Left renal pelvis (tissue), 4 donors: ENCODE measurements around the gene CDA. TPM values are rescaled to one million over a fixed set of nuclear protein-coding genes. Genes with fewer than 3 reads are reported as not detected.

Experiments
- DNase-seq, 4 donors: peaks; one replicate each; pipeline ENCODE4 v3.0.0-alpha.2; 2013; ENCODE audit warnings: low read depth in 4 of 4, low spot score in 3 of 4
- polyA plus RNA-seq, 4 donors: library from polyadenylated mRNA; unstranded; fragments of 120-200 nt; gene quantifications; one replicate each; pipeline ENCODE4 v1.2.1, GENCODE V29; 2013; ENCODE audit not compliant: insufficient read length in 4 of 4

CDA gene
- polyA plus RNA-seq: 1 to 10 TPM; 5.4 to 6.8 (median 5.9) TPM

DNA sequence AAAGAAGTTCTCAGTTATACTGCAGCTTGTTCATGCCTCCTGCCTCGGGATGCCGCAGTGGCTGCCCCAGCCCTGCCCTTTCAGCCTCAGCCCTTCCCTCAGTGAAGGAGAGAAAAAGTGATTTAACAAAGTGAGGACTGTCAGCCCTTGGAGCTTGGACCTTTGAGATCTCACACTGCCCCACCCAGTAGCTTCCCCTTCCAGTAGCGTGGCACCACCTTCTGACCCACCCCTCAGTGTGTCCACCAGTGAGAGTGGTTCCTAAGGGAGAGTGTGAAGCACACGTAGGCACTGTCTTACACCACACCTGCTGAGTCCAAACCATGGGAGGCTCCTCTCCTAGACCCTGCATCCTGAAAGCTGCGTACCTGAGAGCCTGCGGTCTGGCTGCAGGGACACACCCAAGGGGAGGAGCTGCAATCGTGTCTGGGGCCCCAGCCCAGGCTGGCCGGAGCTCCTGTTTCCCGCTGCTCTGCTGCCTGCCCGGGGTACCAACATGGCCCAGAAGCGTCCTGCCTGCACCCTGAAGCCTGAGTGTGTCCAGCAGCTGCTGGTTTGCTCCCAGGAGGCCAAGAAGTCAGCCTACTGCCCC lies at the start of gene CDA:
Gene CDA, plus strand, starts transcription at position 464 of the 592 bp plus-strand sequence. Its CDS starts 33 bp downstream, at position 497.
- DNase-seq: no peak

DNA sequence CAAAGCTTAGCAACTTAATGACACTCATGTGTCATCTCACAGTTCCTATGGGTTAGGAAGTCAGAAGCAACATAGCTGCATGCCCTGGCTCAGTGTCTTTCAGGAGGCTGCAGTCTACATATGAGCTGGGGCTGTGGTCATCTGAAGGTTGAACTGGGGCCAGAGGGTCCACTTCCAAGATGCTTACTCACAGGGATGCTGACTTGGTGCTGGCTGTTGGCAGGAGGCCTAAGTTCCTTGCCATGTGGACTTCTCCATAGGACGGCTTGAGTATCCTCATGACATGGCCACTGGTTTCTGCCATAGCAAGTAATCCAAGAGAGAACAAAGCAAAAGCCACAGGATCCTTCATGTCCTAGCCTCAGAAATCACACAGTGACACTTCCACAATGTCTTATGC lies 48.6 kb upstream of the CDA start:
- DNase-seq: no peak

DNA sequence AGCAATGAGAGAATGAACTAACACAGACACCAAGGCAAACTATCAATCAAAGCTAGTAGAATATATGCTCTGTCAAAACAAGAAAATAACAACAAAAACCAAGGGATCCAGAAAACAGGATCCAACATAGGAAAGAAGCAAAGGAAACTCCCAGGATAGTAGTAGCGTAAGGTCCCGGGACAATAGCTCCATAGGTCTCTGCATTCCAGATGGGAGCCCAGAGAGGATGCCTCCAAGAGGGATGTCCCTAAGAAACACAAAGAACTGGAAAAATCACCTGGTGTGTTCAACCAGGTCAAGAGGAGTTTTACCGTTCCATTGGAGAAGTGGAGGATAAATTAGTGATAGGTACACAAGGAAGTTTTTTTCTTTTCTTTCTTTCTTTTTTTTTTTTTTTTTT lies 42.3 kb upstream of the CDA start:
- no peak for DNase-seq

DNA sequence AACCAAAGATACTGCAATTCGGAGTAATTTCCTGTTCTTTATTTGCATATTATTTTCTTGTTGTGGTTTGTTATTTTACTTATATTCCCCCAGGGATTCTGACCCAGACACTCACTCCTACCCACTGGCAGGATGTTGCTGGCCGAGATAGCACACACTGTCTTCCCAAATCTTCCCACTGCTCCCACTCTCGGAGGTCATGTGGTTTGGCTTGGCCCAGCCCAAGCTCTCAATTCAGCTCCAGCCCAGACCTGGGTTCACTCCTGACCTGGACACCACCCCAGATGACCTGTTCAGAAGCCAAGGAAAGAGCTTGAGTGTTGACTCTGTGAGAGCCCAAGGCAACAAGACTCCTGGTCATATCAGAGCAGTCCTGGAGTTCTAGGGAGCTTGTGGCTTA lies 37.7 kb upstream of the CDA start:
- no peak for DNase-seq

DNA sequence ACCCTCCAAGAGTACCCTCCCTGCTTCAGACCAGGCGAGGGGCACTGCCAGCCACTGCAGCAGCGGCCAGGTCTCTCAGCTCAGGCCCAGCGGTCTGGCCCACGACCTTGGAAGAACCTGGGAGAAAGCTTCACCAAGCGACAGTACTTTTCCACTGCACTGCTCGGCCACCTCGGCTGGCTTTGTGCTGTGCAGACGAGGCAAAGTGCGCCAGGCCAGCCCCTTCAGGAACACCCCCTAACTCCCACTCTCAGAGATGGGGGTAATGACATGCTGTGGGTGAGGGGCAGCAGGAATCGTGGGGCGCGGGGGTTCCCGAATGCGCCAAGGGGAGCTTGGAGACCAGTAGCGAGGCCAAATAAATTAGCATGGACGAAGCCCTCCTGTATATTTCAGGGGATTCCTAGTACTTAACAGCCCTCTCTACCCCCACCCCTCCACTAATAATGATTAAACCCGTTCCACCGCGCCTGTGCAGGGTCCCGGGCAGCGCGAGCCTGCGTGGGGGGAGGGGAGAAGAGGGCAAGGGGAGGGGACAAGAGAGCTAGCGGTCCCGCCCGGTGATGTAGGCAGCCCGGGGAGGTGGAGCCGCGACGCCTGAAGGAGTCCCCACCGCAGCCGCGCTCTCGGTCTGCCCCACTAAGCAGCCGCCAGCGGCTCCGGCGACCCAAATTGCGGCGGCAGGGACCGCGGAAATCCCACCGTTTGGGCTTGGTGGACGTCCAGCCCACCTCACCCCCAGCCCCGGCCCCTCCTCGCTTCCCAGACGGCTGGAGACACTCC lies 36.8 kb upstream of the CDA start, which contains the start of gene FAM43B:
Gene FAM43B, plus strand, starts transcription at position 629 of the 783 bp plus-strand sequence. CDS start 401 bp downstream, outside the sequence.
- DNase-seq: peak; percentile 74 to 80 (median 77)

DNA sequence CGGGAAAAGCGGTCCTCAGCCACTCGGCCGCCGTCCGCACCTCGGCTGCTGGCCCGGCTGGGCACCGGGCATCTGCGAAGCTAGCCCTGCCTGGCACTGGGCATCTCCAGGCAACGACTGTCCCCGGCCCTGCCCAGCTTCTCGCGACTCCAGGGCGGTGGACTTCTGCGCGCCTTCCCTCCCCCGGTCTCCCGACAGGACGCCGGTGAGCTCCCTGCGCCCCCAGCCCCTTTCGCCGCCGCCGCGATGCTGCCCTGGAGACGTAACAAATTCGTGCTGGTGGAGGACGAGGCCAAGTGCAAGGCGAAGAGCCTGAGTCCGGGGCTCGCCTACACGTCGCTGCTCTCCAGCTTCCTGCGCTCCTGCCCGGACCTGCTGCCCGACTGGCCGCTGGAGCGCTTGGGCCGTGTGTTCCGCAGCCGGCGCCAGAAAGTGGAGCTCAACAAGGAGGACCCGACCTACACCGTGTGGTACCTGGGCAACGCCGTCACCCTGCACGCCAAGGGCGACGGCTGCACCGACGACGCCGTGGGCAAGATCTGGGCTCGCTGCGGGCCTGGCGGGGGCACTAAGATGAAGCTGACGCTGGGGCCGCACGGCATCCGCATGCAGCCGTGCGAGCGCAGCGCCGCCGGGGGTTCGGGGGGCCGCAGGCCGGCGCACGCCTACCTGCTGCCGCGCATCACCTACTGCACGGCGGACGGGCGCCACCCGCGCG lies 36.0 kb upstream of the CDA start:
- no peak for DNase-seq

DNA sequence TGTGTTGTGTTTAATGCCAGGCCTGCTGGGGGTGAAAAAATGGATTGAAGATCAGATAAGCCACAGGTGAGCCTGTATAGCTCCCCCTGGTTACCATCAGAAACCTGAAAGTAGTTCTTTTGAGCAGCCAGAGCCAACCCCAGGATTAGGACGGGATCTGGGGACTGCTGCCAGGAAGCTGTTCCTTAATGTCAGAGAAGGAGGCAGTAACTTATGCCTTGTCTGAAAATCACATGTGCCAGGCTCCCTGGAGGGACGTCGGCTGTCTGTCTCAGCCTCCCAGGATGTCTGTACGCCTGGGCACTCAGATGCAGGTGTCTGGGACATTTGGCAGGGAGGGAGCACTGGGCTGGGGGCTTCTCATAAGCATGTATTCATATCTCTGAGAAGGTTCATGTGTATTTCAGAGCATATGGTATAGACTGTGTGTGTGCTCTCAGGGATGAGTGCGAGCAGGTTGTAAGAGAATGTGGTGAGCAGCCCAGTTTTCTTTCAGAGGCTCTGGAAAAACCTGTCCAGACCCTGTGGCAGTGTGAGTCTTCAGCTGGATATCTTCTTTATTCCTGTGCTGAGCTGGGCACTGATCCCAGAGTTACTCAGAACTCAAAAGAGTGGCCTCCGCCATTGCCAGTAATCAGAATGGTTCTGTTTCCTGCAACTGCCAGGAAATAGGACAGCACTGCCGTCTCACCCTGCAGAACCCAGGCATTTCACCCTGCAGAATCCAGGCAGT lies 33.7 kb upstream of the CDA start:
- no peak for DNase-seq

DNA sequence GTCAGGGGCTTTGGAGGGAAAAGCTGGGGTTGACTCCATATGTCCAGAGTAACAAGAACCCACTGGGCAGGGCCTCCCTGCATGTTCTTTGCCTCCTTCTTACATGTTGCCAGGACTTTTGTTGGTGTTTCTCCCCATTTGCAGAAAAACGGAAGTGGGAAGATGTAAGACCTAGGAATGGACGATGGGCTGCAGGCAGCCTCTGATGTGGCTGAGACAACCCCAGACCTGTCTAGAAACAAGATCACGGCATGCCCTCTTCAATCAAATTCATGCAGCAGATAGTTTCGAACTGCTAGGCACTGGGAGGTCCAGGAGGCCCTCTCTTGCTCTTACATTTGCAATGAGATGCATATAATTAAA lies 33.2 kb upstream of the CDA start:
- DNase-seq: no peak

DNA sequence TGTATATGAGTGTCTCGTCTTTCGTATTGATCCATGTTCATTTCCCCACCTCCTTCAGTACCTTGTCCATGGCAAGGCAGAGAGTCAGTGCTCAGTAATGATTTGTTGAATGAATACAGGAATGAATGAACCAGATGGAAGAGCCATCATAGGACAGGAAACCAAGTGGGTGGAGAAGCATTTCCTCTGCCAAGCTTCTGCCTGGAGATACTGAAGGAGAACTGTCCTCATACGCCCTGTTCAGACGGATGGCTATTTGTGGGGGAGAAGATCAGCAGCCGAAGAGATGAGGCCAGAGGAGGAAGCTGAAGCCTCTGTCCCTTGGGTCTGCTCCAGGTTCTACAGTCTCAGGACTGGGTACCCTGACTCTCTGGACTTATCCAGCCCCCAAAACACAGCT lies 30.7 kb upstream of the CDA start:
- no peak for DNase-seq

DNA sequence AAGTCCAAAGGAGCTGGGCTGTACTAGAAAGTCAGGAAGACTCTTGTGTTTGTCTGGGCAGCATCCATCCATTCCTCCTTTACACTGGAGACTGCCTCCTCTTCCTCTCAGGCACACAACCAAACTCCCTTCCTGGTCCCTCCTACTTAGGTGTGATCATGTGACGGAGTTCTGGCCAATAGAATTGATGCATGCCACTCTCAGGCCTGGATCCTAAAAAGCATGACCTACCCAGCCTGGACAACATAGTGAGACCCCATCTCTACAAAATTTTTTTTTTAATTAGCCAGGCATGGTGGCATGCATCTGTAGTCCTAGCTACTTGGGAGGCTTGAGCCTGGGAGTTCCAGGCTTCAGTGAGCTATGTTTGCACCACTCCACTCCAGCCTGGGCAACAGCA lies 27.9 kb upstream of the CDA start:
- no peak for DNase-seq

DNA sequence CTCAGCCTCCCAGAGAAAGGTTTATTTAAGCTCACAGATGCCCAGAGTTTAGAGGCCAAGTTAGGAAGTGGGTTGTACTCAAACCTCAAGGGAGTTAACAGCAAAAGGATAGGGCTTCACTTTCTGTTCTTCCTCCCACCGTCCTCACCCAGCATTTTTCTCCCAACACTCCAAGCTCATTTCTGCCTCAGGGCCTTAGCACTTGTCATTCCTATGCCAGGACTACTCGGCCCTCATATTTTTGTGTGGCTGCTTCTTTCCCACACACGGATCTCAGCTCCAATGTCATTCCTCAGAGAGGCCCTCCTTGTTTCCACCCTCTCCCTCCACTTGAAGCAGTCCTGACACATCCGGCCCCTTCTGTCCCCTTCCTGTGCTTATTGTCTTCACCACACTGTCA lies 23.7 kb upstream of the CDA start:
- no peak for DNase-seq

DNA sequence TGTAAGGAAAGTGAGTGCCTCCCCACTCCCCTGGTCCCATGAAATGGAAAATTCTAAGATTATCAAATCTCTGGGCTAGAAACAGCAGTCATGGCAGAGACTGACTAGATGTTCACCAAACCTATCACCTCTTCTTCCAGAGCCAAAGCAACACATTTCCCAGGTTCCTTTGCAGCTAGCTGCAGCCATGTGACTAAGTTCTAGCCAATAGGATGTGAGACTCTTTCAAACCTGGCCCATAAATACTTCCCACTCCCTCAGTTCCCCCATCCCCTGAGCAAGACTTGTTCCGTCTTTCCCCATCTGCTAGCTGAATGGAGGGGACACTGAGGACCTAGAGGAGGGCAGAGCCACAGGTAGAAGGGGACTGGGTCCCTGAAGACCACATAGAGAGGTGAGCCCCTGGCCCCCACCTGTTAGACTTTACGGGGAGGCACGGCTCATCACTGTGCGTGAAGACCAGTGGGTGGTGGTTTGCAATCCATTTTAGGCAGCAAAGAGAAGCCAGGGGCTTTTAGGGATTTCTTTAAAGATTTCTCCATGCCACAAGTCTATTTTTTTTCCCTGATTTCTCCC lies 19.3 kb upstream of the CDA start:
- DNase-seq: no peak

DNA sequence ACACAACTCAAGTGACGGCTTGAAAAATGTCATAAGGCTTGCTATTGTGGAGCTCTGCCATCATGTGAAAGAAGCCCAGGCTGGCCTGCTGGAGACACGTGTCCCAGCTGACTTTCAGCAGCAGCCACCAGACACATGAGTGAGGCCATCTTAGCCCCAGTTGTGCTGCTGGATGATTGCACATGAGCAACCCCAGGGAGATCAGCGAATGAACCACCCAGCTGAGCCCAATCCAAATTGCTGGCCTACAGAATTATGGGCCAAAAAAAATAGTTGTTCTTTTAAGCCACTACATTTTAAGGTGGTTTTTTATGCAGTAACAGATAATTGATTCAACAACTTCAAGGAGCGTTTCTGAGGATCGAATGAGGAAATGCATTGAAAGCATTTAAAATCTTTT lies 17.5 kb upstream of the CDA start:
- no peak for DNase-seq

DNA sequence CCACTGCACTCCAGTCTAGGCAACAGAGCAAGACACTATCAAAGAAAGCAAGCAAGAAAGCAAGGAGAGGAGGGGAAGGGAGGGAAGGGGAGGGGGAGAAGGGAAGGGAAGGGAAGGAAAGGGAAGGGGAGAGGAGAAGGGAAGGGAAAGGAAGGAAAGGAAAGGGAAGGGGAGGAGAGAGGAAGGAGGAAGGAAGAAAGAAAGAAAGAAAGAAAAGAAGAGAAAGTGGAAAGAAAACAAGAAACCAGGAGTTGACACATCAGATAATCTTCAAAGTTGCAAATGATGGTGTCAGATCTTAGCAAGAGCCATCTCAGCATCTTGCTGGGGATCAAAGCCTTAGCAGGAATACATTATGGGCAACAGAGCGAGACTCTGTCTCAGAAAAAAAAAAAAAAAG lies 14.9 kb upstream of the CDA start:
- no peak for DNase-seq

DNA sequence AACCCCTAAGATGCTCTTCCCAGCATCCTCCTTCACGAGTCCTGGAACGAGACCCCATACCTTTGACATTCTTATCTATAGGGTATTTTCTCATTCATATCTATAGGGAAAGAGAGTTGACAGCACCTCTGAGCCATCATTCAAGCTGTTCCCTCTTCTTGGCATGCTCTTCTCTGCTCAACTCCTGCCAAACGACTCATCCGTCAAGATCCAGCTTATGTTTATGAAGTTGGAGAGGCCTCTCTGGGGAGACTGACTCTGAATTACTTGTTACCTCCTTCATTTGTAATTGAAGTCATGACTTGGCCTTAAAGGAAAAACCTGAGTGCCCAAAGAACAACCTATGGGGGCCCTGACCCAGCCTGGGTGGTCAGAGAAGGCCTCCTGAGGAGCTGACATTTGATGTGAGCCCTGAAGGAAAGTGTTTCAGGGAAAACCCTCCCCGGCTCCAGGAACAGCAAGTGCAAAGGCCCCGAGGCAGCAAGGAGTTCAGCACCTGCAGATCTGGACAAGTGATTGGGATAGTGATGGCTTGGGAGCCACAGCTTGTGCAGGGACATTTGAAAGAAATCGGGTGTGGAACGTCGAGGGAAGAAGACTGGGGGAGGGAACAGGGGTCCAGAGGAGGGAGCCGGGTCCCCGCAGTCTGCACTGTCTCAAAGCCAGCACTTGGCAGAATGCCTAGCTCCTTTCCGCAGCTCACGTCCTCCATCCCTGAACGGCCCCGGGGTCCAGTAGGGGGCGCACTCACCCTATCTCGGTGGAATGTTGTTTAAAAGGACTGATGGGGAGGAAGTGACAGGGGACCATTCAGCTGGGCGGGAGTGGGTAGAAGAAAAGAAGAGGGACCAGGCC lies 14.0 kb upstream of the CDA start:
- peak in 2 of 4 donors; percentile 60 to 71 for DNase-seq

DNA sequence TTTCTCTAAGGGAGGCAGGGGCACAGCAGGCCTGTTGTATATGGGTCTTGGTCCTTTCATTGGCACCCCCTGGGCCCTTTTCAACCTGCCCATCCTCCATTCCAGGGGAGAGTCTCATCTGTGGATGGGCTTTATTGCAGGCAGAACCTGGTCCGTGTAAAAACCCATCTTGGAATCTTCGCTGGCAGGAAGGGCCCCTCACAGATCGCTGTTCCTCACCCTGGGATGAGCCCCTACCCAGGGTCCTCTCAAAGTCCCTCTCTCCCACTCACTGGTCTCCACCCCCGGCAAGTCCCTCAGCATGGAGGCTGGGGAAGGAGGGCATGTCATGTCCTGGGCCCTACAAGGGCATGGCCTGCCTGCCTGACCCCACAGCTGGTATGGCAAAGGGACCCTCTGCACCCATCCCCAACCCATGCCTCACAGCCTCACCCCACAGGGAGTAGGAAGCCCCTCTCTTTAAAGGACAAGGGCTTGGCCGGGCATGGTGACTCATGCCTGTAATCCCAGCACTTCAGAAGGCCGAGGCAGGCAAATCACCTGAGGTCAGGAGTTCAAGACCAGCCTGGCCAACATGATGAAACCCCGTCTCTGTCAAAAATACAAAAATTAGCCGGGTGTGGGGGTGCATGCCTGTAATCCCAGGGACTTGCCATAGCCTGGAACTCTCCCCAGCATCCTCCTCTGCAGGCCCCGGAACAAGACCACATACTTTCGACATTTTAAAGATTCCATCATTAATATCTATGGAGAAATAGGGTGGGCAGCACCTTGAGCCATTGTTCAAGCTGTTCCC lies 13.2 kb upstream of the CDA start:
- DNase-seq: no peak

DNA sequence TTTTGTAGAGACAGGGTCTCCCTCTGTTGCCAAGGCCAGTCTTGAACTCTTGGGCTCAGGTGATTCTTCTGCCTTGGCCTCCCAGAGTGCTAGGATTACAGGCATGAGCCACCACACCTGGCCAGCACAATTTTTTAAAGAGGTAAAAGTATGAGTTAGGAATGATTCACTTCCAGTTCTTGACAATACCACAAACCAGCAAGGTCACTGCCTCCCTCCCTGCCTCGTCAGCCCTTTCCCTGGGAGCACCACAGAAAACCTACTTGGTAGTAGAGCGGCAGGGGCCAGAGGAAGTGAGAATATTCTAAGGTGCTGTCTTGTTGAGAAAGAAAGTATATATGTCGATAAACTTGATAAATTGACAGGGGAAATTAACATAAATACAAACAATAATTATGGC lies 10.8 kb upstream of the CDA start:
- DNase-seq: no peak

DNA sequence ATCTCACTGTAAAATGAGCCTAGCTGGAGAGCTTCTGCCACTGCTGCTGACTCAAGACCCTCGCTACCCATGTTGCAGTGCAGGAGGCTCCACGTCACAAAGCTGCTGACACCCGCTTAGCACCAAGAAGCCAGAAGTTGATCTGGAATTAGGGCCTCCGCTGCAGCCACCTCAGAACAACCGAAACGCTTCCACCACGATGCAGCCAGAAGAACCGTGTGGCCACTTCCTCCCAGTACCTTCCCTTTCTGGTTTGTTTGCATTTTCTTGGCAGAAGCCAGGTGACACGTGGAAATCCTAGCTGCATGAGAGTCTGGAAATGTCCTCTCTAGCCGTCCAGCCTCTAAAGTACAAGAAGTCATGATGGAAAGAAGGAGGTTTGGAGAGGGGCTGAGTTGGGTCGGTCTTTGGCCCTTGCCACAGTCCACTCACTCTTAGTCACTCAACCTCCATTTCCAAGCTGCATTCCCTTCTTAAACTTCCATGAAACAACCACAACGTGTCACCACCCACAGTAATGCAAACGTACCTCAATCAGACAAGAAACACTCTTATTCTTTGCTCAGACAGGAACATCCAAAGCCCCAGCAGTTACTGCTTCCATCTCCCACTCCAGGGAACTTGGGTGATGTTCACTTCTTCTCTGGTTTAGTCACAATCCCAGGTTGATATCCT lies 10.0 kb upstream of the CDA start:
- no peak for DNase-seq
